Upper lobe of left lung (tissue), 6 donors: Measurements from ENCODE around the gene SPATA25. TPM values are rescaled to one million over a fixed set of nuclear protein-coding genes. Genes with fewer than 3 reads are reported as not detected.

Source experiments
- ATAC-seq, 2 donors: fragments of 200-7000 bp; cut with Tn5 transposase; one replicate each; pipeline ENCODE4 v1.9.1; 2022; ENCODE audit warnings: mild to moderate bottlenecking in 2 of 2, moderate library complexity in 2 of 2; ENCODE audit not compliant: low FRiP score in 2 of 2
- DNase-seq, 2 donors: peaks; one replicate each; pipeline ENCODE4 v3.0.0-alpha.2; 2019 to 2020
- H3K27ac ChIP-seq, 4 donors: fragments of 200-600 bp; sonication (generic); one replicate each; pipeline ENCODE4 v1.5.1; 2016 to 2019
- H3K27me3 ChIP-seq, 4 donors: fragments of 200-600 bp; sonication (generic); one replicate each; pipeline ENCODE4 v1.5.1; 2017 to 2019
- H3K36me3 ChIP-seq, 4 donors: fragments of 200-600 bp; sonication (generic); one replicate each; pipeline ENCODE4 v1.5.1; 2016 to 2019
- H3K4me1 ChIP-seq, 4 donors: fragments of 200-600 bp; sonication (generic); one replicate each; pipeline ENCODE4 v1.5.1; 2018 to 2019
- H3K4me3 ChIP-seq, 4 donors: fragments of 200-600 bp; sonication (generic); one replicate each; pipeline ENCODE4 v1.5.1; 2017 to 2019; ENCODE audit warnings: mild to moderate bottlenecking in 2 of 4, moderate library complexity in 1 of 4
- H3K9me3 ChIP-seq, 4 donors: fragments of 200-600 bp; sonication (generic); one replicate each; pipeline ENCODE4 v1.5.1; 2018 to 2019
- EP300 ChIP-seq, 4 donors: sonication (generic); formaldehyde crosslinking; IDR thresholded peaks; one replicate each; pipeline ENCODE4 v1.5.1; 2017; ENCODE audit warnings: antibody characterized with exemption in 4 of 4, control low read depth in 2 of 4
- POLR2A ChIP-seq, 4 donors: fragments of 450-650 bp; IDR thresholded peaks; one replicate each; pipeline ENCODE4 v1.5.1; 2016 to 2017; ENCODE audit warnings: antibody characterized with exemption in 4 of 4, mild to moderate bottlenecking in 2 of 4
- POLR2AphosphoS5 ChIP-seq, 2 donors: sonication (generic); formaldehyde crosslinking; IDR thresholded peaks; one replicate each; pipeline ENCODE4 v1.5.1; 2017; ENCODE audit warnings: antibody characterized with exemption in 2 of 2
- whole genome bisulfite sequencing, 2 donors: methylation state at CpG; one replicate each; pipeline ENCODE4 v1.1.5; 2017 to 2018; 5-methylcytosine and 5-hydroxymethylcytosine counted together
- total RNA-seq, 6 donors: library from RNA; depleted of rRNA in 4 of 6; stranded (reverse); fragments of >200 nt in 4 of 6; gene quantifications; one replicate each; pipeline versions ENCODE4 v1.1.0 to v1.2.1, GENCODE V29; 2016 to 2021
- TF ChIP-seq, protein P1 (sequence below), 6 experiments: fragments of 450-650 bp in 4 of 6; fragments of 200-600 bp in 2 of 6; sonication (generic) in 2 of 6; IDR thresholded peaks; one replicate each; pipeline ENCODE4 v1.5.1; 2016 to 2019; ENCODE audit warnings: antibody characterized with exemption in 6 of 6
- donor health status: DM: no; HTN: no; CAD: no; lungs with moderate emphysema.
- donor health status: DM: no; HTN: yes; CAD: no; lungs with severe emphysema.

Gene SPATA25
- total RNA-seq, 6 donors from 2014 or later: 1.3 to 11.5 (median 1.6) TPM

- ATAC-seq (no peak), DNase-seq (no peak)
- peaks cover 23 to 35% (median 28%) of the 10 kb centered on the region in 4 donors for H3K4me1 ChIP-seq
- peak in 1 of 4 donors; percentile 33 for TF ChIP-seq POLR2A (IDR thresholded peaks at IDR 0.05)
- TF ChIP-seq, protein P1, sequence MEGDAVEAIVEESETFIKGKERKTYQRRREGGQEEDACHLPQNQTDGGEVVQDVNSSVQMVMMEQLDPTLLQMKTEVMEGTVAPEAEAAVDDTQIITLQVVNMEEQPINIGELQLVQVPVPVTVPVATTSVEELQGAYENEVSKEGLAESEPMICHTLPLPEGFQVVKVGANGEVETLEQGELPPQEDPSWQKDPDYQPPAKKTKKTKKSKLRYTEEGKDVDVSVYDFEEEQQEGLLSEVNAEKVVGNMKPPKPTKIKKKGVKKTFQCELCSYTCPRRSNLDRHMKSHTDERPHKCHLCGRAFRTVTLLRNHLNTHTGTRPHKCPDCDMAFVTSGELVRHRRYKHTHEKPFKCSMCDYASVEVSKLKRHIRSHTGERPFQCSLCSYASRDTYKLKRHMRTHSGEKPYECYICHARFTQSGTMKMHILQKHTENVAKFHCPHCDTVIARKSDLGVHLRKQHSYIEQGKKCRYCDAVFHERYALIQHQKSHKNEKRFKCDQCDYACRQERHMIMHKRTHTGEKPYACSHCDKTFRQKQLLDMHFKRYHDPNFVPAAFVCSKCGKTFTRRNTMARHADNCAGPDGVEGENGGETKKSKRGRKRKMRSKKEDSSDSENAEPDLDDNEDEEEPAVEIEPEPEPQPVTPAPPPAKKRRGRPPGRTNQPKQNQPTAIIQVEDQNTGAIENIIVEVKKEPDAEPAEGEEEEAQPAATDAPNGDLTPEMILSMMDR (IDR thresholded peaks at IDR 0.05): no peak
- no peak for TF ChIP-seq EP300 (IDR thresholded peaks at IDR 0.05)
- no peak for TF ChIP-seq POLR2AphosphoS5 (IDR thresholded peaks at IDR 0.05)
- peak overlapping the region in 3 of 4 donors; percentile 35 to 91 (median 59) for H3K27ac ChIP-seq
- H3K4me3 ChIP-seq: peak overlapping the region in 1 of 4 donors; percentile 90
- WGBS, 2 donors: 56 to 59% methylated on average over 2 to 4 of the region's 4 CpGs
- no peaks in the 10 kb centered on the region for H3K9me3 ChIP-seq
- H3K27me3 ChIP-seq: no peaks in the 10 kb centered on the region
- H3K36me3 ChIP-seq: peaks cover 19 to 51% (median 48%) of the 10 kb centered on the region in 4 donors
These were observed 5.5 kb upstream of the SPATA25 start for GRCh38 chr20:45892828-45893500.

DNA sequence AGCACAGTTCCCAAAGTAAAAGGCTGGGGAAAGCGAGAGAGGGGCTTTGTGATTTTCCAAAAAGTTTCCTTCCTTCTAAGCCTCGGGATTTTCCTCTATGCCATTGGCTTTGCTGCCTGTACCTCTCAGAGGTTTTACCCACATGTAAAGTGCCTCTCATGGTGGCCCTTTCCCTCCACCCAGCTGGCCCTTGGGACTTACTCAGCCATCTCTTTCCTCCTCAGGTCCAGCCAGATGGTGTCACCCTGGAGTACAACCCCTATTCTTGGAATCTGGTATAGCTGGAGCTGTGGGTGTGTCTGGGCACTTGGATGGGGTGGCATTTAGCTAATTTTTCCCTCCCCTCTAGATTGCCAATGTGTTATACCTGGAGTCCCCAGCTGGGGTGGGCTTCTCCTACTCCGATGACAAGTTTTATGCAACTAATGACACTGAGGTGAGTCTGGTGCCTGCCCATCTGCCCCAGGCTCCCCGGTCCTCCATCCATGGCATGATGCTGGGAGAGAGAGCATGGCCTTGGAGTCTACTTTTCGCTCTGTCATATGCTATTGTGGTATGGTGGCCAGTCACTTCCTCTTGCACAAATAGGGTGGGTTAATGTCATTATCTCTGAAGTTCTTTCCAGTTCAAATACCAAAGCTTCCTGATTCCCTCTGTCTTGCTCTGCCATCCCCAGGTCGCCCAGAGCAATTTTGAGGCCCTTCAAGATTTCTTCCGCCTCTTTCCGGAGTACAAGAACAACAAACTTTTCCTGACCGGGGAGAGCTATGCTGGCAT lies 4.8 kb upstream of the SPATA25 start:
- H3K9me3 ChIP-seq: no peaks in the 10 kb centered on the region
- TF ChIP-seq POLR2A (IDR thresholded peaks at IDR 0.05) (no peak), POLR2AphosphoS5 (IDR thresholded peaks at IDR 0.05) (no peak), EP300 (IDR thresholded peaks at IDR 0.05) (no peak)
- TF ChIP-seq, protein P1 (IDR thresholded peaks at IDR 0.05): no peak
- peak overlapping the region in 3 of 4 donors; percentile 90 to 96 (median 90) for H3K4me3 ChIP-seq
- 79 to 81% methylated on average over 9 of the region's 9 CpGs for WGBS, 2 donors
- peaks cover 16 to 46% (median 41%) of the 10 kb centered on the region in 4 donors for H3K36me3 ChIP-seq
- peak in 1 of 2 donors; percentile 40 for DNase-seq
- H3K27me3 ChIP-seq: no peaks in the 10 kb centered on the region
- peaks cover 23 to 35% (median 28%) of the 10 kb centered on the region in 4 donors for H3K4me1 ChIP-seq
- no peak for ATAC-seq
- H3K27ac ChIP-seq: peak overlapping the region; percentile 59 to 91 (median 80)

DNA sequence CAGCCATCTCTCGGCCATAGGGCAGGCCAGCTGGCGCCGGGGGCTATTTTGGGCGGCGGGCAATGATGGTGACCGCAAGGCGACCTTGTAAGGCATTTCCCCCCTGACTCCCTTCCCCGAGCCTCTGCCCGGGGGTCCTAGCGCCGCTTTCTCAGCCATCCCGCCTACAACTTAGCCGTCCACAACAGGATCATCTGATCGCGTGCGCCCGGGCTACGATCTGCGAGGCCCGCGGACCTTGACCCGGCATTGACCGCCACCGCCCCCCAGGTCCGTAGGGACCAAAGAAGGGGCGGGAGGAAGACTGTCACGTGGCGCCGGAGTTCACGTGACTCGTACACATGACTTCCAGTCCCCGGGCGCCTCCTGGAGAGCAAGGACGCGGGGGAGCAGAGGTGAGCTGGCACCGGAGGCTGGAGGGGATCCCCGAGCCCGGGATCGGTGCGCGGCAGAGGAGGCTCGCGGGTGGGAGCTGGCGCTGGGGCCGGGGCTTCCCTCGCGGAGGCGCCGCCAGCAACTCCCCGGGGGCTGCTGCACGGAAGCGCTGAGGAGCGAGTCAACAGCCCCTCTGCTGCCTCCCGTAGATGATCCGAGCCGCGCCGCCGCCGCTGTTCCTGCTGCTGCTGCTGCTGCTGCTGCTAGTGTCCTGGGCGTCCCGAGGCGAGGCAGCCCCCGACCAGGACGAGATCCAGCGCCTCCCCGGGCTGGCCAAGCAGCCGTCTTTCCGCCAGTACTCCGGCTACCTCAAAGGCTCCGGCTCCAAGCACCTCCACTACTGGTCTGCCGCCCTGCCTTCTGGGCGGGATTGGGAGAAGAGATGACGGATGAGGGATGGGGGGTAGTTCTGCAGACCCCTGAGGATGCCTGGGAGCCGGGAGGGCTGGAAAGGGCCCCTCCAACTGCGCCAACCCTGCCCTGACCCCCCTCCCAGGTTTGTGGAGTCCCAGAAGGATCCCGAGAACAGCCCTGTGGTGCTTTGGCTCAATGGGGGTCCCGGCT lies 3.9 kb upstream of the SPATA25 start, which contains the start of the genes CTSA and NEURL2:
Gene CTSA (plus strand): TSS at position 351 of the 999 bp plus-strand sequence. CDS start 234 bp downstream, at position 585.
Gene NEURL2 (minus strand): TSS at position 224 of the 999 bp plus-strand sequence. CDS start 217 bp downstream, at position 7.
- peak within 1 kb of the TSS; percentile 59 to 91 (median 80) for H3K27ac ChIP-seq
- ATAC-seq (peak; percentile 86 to 92), DNase-seq (peak; percentile 92 to 95)
- no peaks in the 10 kb centered on the region for H3K27me3 ChIP-seq
- peak within 1 kb of the TSS; percentile 71 to 96 (median 90) for H3K4me3 ChIP-seq
- H3K36me3 ChIP-seq: peaks cover 11 to 45% (median 35%) of the 10 kb centered on the region in 4 donors
- no peaks in the 10 kb centered on the region for H3K9me3 ChIP-seq
- TF ChIP-seq POLR2AphosphoS5 (IDR thresholded peaks at IDR 0.05) (peak; percentile 91 to 93), EP300 (IDR thresholded peaks at IDR 0.05) (peak in 1 of 4 donors; percentile 84), POLR2A (IDR thresholded peaks at IDR 0.05) (peak in 3 of 4 donors; percentile 43 to 82 (median 64))
- TF ChIP-seq, protein P1 (IDR thresholded peaks at IDR 0.05): peak in 1 of 6 experiments; percentile 15
- 4 to 20% methylated on average over 3 to 46 of the region's 78 CpGs for WGBS, 2 donors
- peaks cover 23 to 35% (median 28%) of the 10 kb centered on the region in 4 donors for H3K4me1 ChIP-seq
